Measurements from ENCODE around the gene MTLN. TPM values are rescaled to one million over a fixed set of nuclear protein-coding genes. Genes with fewer than 3 reads are reported as not detected.
"Not testable (repeated sequence)": the region's sequence is repeated elsewhere in the genome, so short reads cannot be mapped to it uniquely, and the experiment has no call there.

Gene MTLN, protein sequence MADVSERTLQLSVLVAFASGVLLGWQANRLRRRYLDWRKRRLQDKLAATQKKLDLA
- polyA plus RNA-seq (2011; rRNA removed) (6.0 and 6.5 TPM in 2 replicates), polyA minus RNA-seq (2011; rRNA and poly(A)+ RNA removed) (1.9 and 2.8 TPM in 2 replicates)

DNA sequence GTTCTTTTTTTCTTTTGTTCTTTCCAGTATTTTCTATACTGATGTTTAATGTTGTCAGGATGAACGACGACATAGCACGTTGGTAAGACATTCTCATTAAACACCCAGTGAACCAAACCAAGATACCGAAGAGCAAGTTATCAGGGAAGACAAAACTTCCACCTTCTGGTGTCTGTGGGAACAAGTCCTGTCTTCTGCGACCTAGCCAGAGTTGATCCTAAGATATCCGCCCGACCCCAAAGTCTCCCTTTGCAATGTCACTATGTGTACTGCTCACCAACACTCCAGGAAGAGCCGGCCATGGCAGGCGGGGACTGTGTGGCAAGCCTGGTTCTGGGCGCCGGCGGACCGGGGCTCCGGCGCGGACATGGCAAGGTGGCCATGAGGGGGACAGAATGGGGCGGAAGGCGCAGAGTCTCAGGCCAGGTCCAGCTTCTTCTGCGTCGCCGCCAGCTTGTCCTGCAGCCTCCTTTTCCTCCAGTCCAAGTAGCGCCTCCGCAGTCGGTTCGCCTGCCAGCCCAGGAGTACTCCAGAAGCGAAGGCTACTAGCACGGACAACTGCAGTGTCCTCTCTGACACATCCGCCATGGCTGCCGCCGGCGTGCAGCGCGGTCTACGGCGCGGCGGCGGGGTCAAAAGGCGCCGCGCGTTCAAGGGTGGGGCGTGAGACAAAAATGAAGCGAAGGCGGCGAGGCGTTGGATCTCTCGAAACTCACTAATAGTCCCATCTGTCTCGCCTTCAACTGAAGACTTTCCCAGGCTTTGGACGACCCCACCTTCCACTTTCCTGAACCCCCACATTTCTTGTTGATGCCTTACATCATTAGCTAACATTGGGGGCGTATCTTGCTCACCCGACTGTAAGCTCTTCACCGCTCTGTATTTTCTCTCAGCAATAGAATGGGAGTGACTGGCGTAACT lies at the start of gene MTLN:
TSS of gene MTLN (minus strand) at position 610 of the 921 bp plus-strand sequence. CDS start at position 588, 22 bp downstream.
- H3K27me3 ChIP-seq (ENCODE audit: control insufficient read depth, insufficient read depth, low read length), result peaks cover 12% of the 10 kb centered on the region
- H3K27ac ChIP-seq (ENCODE audit: low read depth, low read length), result peak within 1 kb of the TSS; percentile 39
- no peak for DNase-seq (ENCODE audit: low read depth, low spot score)
- ChIA-PET POLR2A (interaction anchor here (0.6 kb wide), 1 partner anchor 99 kb away, joined by 6 read pairs; no protein-coding TSS in a partner anchor), CTCF (no interaction called here)
- peaks cover 4% of the 10 kb centered on the region for H3K9me3 ChIP-seq (ENCODE audit: control insufficient read depth, insufficient read depth, low read length)
- peak within 1 kb of the TSS; percentile 72 for H3K4me3 ChIP-seq (ENCODE audit: low read depth, low read length)
- TF ChIP-seq, protein P1, sequence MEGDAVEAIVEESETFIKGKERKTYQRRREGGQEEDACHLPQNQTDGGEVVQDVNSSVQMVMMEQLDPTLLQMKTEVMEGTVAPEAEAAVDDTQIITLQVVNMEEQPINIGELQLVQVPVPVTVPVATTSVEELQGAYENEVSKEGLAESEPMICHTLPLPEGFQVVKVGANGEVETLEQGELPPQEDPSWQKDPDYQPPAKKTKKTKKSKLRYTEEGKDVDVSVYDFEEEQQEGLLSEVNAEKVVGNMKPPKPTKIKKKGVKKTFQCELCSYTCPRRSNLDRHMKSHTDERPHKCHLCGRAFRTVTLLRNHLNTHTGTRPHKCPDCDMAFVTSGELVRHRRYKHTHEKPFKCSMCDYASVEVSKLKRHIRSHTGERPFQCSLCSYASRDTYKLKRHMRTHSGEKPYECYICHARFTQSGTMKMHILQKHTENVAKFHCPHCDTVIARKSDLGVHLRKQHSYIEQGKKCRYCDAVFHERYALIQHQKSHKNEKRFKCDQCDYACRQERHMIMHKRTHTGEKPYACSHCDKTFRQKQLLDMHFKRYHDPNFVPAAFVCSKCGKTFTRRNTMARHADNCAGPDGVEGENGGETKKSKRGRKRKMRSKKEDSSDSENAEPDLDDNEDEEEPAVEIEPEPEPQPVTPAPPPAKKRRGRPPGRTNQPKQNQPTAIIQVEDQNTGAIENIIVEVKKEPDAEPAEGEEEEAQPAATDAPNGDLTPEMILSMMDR (IDR thresholded peaks at IDR 0.05; ENCODE audit: low read depth, low read length), result no peak

DNA sequence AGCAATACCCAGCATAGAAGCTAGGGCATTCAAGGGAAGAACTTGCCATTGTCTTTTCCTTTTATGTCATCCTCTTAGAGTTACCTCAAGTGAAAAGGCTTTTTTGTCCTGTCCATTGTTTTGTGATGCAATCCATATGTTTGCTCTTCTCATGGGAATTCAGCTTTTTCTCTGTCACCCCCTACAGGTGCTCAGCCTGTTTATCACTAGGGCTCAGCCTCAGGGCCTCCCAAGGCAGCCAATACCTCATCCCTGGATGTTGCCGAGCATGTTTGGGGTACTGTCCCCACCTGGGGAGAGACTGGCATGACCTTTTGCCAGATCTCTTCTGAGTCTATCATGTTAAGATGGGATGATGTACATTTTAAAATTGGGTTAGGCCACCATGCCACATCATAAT lies 49.6 kb upstream of the MTLN start:
- H3K9me3 ChIP-seq (ENCODE audit: control insufficient read depth, insufficient read depth, low read length); CTCF ChIA-PET; POLR2A ChIA-PET; H3K27me3 ChIP-seq (ENCODE audit: control insufficient read depth, insufficient read depth, low read length); H3K27ac ChIP-seq (ENCODE audit: low read depth, low read length); H3K4me3 ChIP-seq (ENCODE audit: low read depth, low read length); DNase-seq (ENCODE audit: low read depth, low spot score): not testable (repeated sequence)

DNA sequence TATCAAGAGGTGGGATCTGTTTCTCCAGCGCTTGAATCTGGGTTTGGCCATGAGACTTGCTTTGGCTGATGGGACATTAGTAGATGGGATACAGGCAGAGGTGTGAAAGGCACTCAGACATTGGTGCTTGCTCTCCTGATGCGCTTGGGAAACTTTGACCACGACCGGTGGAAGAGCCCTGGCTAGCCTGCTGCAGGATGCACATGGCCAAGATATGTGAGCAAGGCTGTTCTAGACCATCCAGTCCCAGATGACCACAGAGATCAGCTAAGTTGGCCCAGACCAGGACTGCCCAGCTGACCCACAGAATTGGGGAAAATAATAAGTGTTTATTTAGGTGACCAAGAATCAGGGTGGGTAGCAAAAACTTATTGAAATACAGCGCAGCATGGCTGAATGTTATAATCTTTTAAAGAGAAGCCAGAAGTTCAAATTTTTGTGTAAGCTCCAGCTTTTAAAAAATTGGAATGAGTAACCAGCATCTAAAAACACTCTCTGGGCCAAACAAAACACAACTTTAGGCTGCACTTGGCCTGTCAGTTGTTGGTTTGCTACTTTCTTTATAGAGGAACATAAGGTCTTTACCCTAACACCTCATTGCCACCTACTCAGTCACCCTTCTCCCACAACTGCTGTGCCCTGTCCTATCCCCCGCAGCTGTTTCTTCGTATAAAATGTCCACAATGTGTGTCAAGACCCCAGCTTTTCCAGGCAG lies 35.9 kb upstream of the MTLN start:
- DNase-seq (ENCODE audit: low read depth, low spot score); H3K9me3 ChIP-seq (ENCODE audit: control insufficient read depth, insufficient read depth, low read length); H3K4me3 ChIP-seq (ENCODE audit: low read depth, low read length); H3K27me3 ChIP-seq (ENCODE audit: control insufficient read depth, insufficient read depth, low read length); H3K27ac ChIP-seq (ENCODE audit: low read depth, low read length); POLR2A ChIA-PET; CTCF ChIA-PET: not testable (repeated sequence)

DNA sequence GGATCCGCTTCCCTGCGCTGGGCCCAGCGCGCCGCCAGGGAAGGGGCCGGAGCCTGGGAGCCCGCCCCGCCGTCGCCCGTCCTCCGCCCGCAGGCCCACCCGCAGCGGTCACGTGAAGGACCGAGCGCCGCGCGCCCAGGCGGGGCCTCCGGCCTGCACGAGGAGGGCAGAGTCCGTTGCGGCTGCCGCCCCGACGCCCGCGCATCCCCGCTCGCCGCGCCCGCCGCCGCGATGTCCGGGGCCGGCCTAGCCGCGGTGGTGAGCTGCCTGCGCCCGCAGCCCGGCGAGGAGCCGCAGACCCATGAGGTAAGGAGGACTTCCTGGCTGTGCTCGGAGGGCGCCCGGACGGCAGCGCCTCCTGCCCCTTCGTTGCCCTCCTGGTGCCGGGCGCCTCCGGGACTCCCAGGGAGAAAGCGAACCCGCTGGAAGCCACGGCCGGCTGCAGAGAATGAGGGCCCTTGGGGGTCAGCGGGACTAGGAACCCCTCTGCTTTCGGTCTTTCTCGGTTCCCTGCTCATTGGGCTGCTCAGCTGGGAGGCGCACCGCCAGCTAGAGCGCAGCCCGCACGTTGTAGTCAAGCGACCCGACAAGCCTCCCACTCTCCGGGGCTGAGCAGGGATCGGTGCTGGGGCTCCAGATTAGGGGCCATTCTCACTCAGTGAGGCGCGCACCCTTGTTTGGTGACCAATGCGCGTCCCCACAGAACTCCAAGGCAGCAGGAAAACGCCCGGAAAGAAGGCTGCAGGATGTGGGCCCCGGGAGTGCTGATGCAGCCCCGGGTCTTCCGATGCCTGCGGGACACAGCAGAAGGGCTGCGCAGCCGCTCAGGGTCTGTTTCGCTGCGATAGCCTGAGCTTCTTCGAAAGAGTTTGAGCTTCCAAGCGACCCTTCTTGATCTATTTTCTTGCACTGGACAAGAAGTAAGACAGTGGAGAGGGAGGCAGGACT lies 33.4 kb upstream of the MTLN start:
- H3K27me3 ChIP-seq (ENCODE audit: control insufficient read depth, insufficient read depth, low read length); POLR2A ChIA-PET; H3K27ac ChIP-seq (ENCODE audit: low read depth, low read length); H3K9me3 ChIP-seq (ENCODE audit: control insufficient read depth, insufficient read depth, low read length); CTCF ChIA-PET; H3K4me3 ChIP-seq (ENCODE audit: low read depth, low read length); DNase-seq (ENCODE audit: low read depth, low spot score): not testable (repeated sequence)

DNA sequence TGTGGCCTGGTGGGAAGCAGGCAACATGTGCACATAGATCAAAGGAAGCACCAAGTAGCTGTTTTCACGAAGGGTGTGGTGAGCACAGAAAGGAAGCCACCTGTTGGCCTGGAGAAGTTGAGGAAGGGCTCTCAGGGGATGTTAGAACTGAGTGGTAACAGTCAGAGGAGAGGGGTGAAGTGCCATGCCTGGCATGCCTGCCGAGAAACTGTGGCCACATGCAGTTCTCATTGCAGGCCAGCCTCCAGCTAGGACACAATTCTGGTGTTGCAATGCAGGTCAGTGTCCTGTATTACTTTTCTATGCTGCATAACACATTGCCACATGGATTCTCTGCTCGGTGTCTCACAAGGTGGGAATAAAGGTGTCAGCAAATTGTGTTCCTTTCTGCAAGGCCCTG lies 30.9 kb upstream of the MTLN start:
- H3K4me3 ChIP-seq (ENCODE audit: low read depth, low read length); CTCF ChIA-PET: not testable (repeated sequence)

DNA sequence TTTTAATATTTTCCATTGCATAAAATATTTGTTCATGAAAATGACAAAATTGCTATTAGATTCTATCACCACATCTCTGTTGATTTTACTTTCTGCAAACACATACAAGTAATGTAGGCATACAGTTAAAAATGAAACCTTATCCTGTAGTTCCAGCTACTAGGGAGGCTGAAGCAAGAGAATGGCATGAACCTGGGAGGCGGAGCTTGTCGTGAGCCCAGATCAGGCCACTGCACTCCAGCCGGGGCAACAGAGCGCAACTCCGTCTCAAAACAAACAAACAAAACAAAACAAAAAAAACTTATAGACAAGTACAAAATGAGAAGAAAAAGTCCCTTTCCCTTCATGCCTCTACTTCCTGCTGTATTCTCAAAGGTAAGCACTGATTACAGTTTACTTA lies 22.2 kb upstream of the MTLN start:
- POLR2A ChIA-PET; H3K27ac ChIP-seq (ENCODE audit: low read depth, low read length); H3K4me3 ChIP-seq (ENCODE audit: low read depth, low read length); CTCF ChIA-PET; DNase-seq (ENCODE audit: low read depth, low spot score); H3K9me3 ChIP-seq (ENCODE audit: control insufficient read depth, insufficient read depth, low read length); H3K27me3 ChIP-seq (ENCODE audit: control insufficient read depth, insufficient read depth, low read length): not testable (repeated sequence)

More for the DNA sequence above, 30.9 kb upstream of the MTLN start:
- H3K27ac ChIP-seq (ENCODE audit: low read depth, low read length); DNase-seq (ENCODE audit: low read depth, low spot score); H3K9me3 ChIP-seq (ENCODE audit: control insufficient read depth, insufficient read depth, low read length); POLR2A ChIA-PET; H3K27me3 ChIP-seq (ENCODE audit: control insufficient read depth, insufficient read depth, low read length): not testable (repeated sequence)

DNA sequence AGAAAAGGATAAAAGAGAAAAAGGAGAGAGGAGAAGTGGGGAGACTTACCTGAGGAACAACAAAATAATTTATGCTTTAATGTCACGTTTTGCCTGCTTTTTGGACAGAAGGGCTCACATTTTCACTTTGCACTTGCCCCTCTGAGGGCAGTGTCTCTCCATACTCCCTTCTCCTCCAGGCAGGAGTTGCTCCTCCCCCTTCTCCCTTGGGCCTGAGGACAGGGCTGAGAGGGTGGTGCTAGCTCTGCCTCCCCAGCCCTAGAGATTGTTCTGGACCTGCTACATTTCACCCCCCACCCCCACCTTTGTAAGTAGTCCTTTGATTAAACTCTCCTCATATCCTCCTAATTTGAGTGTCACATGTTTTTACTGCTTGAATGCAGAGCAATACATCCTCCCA lies 17.5 kb upstream of the MTLN start:
- DNase-seq (ENCODE audit: low read depth, low spot score); POLR2A ChIA-PET; H3K9me3 ChIP-seq (ENCODE audit: control insufficient read depth, insufficient read depth, low read length); H3K4me3 ChIP-seq (ENCODE audit: low read depth, low read length); CTCF ChIA-PET; H3K27ac ChIP-seq (ENCODE audit: low read depth, low read length); H3K27me3 ChIP-seq (ENCODE audit: control insufficient read depth, insufficient read depth, low read length): not testable (repeated sequence)

DNA sequence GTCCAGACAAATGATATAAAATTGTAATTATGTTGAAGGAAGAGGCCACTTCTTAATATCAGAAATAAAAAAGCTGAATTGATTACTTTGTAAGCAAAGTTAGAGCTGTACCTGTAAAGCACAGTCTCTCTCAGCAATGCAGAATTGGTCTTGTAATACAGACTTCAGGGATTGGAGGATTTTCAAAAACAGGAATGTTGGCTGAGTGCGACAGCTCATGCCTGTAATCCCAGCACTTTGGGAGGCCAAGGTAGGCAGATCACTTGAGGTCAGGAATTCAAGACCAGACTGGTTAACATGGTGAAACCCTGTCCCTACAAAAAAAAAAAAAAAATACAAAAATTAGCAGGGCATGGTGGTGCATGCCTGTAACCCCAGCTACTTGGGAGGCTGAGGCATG lies 10.3 kb upstream of the MTLN start:
- CTCF ChIA-PET; H3K9me3 ChIP-seq (ENCODE audit: control insufficient read depth, insufficient read depth, low read length); H3K27ac ChIP-seq (ENCODE audit: low read depth, low read length); POLR2A ChIA-PET; DNase-seq (ENCODE audit: low read depth, low spot score); H3K4me3 ChIP-seq (ENCODE audit: low read depth, low read length): not testable (repeated sequence)
- peaks cover 22% of the 10 kb centered on the region for H3K27me3 ChIP-seq (ENCODE audit: control insufficient read depth, insufficient read depth, low read length)
